ENCODE measurements around the gene SPRED1.

SPRED1 gene

GRCh38 chr15:38307251-38307650 is 54.6 kb downstream of the SPRED1 start:
- Histone ChIP-seq H3K4me1 (peaks cover 4 to 53% (median 13%) of the 10 kb centered on the region in 10 experiments; a peak in 15 of 20 replicates), H3K36me3 (peaks cover 57 to 99% (median 79%) of the 10 kb centered on the region in 11 experiments), H3K27me3 (no peaks in the 10 kb centered on the region), H3K4me3 (no peak overlapping the region), H3K27ac (peak overlapping the region in 4 of 11 experiments; percentile 7 to 19 (median 13); a peak in 3 of 22 replicates), H3K9me3 (replicated peaks in 1 of 11) (peaks cover 0 to 10% (median 0%) of the 10 kb centered on the region in 11 experiments; a peak in 3 of 22 replicates), H3K4me2 (peak overlapping the region in 4 of 11 experiments; percentile 34 to 64 (median 51); a peak in 7 of 22 replicates), H4K20me1 (peaks cover 0 to 99% (median 50%) of the 10 kb centered on the region in 11 experiments; a peak in 18 of 22 replicates), H3K9ac (no peak overlapping the region)
- TF ChIP-seq Cebpa-rat (IDR thresholded peaks at IDR 0.05): no peak

GRCh38 chr15:38307861-38308641 is 55.4 kb downstream of the SPRED1 start:
- Histone ChIP-seq H3K27ac (no peak overlapping the region), H3K27me3 (no peaks in the 10 kb centered on the region), H3K9ac (no peak overlapping the region), H3K4me3 (no peak overlapping the region), H3K36me3 (peaks cover 49 to 99% (median 72%) of the 10 kb centered on the region in 11 experiments), H4K20me1 (peaks cover 0 to 99% (median 52%) of the 10 kb centered on the region in 11 experiments; a peak in 18 of 22 replicates), H3K4me2 (no peak overlapping the region), H3K9me3 (replicated peaks in 1 of 11) (peaks cover 0 to 10% (median 0%) of the 10 kb centered on the region in 11 experiments; a peak in 3 of 22 replicates), H3K4me1 (peaks cover 4 to 45% (median 13%) of the 10 kb centered on the region in 10 experiments; a peak in 15 of 20 replicates)
- TF ChIP-seq Cebpa-rat (IDR thresholded peaks at IDR 0.05): no peak

GRCh38 chr15:38308797-38309196 is 56.2 kb downstream of the SPRED1 start:
- Histone ChIP-seq H3K9me3 (replicated peaks in 1 of 11) (peaks cover 0 to 10% (median 0%) of the 10 kb centered on the region in 11 experiments; a peak in 3 of 22 replicates), H3K27ac (no peak overlapping the region), H3K4me2 (no peak overlapping the region), H3K27me3 (no peaks in the 10 kb centered on the region), H3K36me3 (peaks cover 48 to 97% (median 72%) of the 10 kb centered on the region in 11 experiments; a peak in 21 of 22 replicates), H3K4me1 (peaks cover 4 to 40% (median 13%) of the 10 kb centered on the region in 10 experiments; a peak in 15 of 20 replicates), H3K4me3 (no peak overlapping the region), H4K20me1 (peaks cover 0 to 100% (median 56%) of the 10 kb centered on the region in 11 experiments; a peak in 18 of 22 replicates), H3K9ac (no peak overlapping the region)
- TF ChIP-seq Cebpa-rat (IDR thresholded peaks at IDR 0.05): no peak

- no peak for TF ChIP-seq Cebpa-rat (IDR thresholded peaks at IDR 0.05)
- peaks cover 0 to 6% (median 0%) of the 10 kb centered on the region in 10 experiments; a peak in 8 of 20 replicates for H3K4me1 ChIP-seq
- peaks cover 0 to 100% (median 58%) of the 10 kb centered on the region in 11 experiments; a peak in 16 of 22 replicates for H4K20me1 ChIP-seq
- no peak overlapping the region for H3K27ac ChIP-seq
- H3K27me3 ChIP-seq: no peaks in the 10 kb centered on the region
- no peak overlapping the region for H3K4me3 ChIP-seq
- H3K9me3 ChIP-seq (replicated peaks in 1 of 11): peaks cover 0 to 10% (median 0%) of the 10 kb centered on the region in 11 experiments; a peak in 3 of 22 replicates
- H3K9ac ChIP-seq: no peak overlapping the region
- no peak overlapping the region for H3K4me2 ChIP-seq
- H3K36me3 ChIP-seq: peaks cover 35 to 90% (median 59%) of the 10 kb centered on the region in 11 experiments
These were observed 59.6 kb downstream of the SPRED1 start for GRCh38 chr15:38312190-38312589.

- Histone ChIP-seq H3K9ac (no peak overlapping the region), H3K27me3 (no peaks in the 10 kb centered on the region), H4K20me1 (peaks cover 0 to 100% (median 70%) of the 10 kb centered on the region in 11 experiments; a peak in 17 of 22 replicates), H3K4me2 (no peak overlapping the region), H3K4me1 (peaks cover 0 to 26% (median 5%) of the 10 kb centered on the region in 10 experiments; a peak in 9 of 20 replicates), H3K9me3 (replicated peaks in 1 of 11) (no peaks in the 10 kb centered on the region), H3K4me3 (no peak overlapping the region), H3K36me3 (peaks cover 12 to 83% (median 51%) of the 10 kb centered on the region in 11 experiments; a peak in 20 of 22 replicates), H3K27ac (no peak overlapping the region)
- TF ChIP-seq Cebpa-rat (IDR thresholded peaks at IDR 0.05): no peak
These were observed 63.7 kb downstream of the SPRED1 start for GRCh38 chr15:38316311-38316710.

- TF ChIP-seq Cebpa-rat (IDR thresholded peaks at IDR 0.05): no peak
- H3K27me3 ChIP-seq: no peaks in the 10 kb centered on the region
- no peak overlapping the region for H3K9ac ChIP-seq
- H3K27ac ChIP-seq: no peak overlapping the region
- H3K4me2 ChIP-seq: peak overlapping the region in 1 of 11 experiments; percentile 11; a peak in 1 of 22 replicates
- no peak overlapping the region for H3K4me3 ChIP-seq
- H4K20me1 ChIP-seq: peaks cover 0 to 100% (median 60%) of the 10 kb centered on the region in 11 experiments; a peak in 16 of 22 replicates
- no peaks in the 10 kb centered on the region for H3K9me3 ChIP-seq (replicated peaks in 1 of 11)
- H3K36me3 ChIP-seq: peaks cover 44 to 94% (median 76%) of the 10 kb centered on the region in 11 experiments
- H3K4me1 ChIP-seq: peaks cover 0 to 48% (median 6%) of the 10 kb centered on the region in 10 experiments; a peak in 11 of 20 replicates
These were observed 67.5 kb downstream of the SPRED1 start for GRCh38 chr15:38320181-38320580.

- Histone ChIP-seq H3K36me3 (peaks cover 47 to 94% (median 76%) of the 10 kb centered on the region in 11 experiments), H3K4me1 (peaks cover 0 to 55% (median 6%) of the 10 kb centered on the region in 10 experiments; a peak in 11 of 20 replicates), H4K20me1 (peaks cover 0 to 100% (median 53%) of the 10 kb centered on the region in 11 experiments; a peak in 16 of 22 replicates), H3K4me2 (no peak overlapping the region), H3K4me3 (no peak overlapping the region), H3K9ac (no peak overlapping the region), H3K27me3 (no peaks in the 10 kb centered on the region), H3K27ac (no peak overlapping the region), H3K9me3 (replicated peaks in 1 of 11) (no peaks in the 10 kb centered on the region)
- no peak for TF ChIP-seq Cebpa-rat (IDR thresholded peaks at IDR 0.05)
These were observed 68.2 kb downstream of the SPRED1 start for GRCh38 chr15:38320866-38321265.

GRCh38 chr15:38323895-38324294 is 71.3 kb downstream of the SPRED1 start:
- Histone ChIP-seq H4K20me1 (peaks cover 0 to 100% (median 35%) of the 10 kb centered on the region in 11 experiments; a peak in 16 of 22 replicates), H3K27me3 (no peaks in the 10 kb centered on the region), H3K9ac (peak overlapping the region in 1 of 11 experiments; percentile 24; a peak in 1 of 22 replicates), H3K4me1 (peaks cover 0 to 47% (median 6%) of the 10 kb centered on the region in 10 experiments; a peak in 11 of 20 replicates), H3K36me3 (peaks cover 71 to 100% (median 91%) of the 10 kb centered on the region in 11 experiments), H3K4me2 (no peak overlapping the region), H3K27ac (no peak overlapping the region; a peak in 2 of 22 replicates), H3K4me3 (no peak overlapping the region), H3K9me3 (replicated peaks in 1 of 11) (no peaks in the 10 kb centered on the region)
- no peak for TF ChIP-seq Cebpa-rat (IDR thresholded peaks at IDR 0.05)
